Measurements from ENCODE around the gene EFCAB6. TPM values are rescaled to one million over a fixed set of nuclear protein-coding genes. Genes with fewer than 3 reads are reported as not detected.

The EFCAB6 gene
- total RNA-seq, 2 experiments from 2014 or later: 0.13 TPM; not detected in 1

DNA sequence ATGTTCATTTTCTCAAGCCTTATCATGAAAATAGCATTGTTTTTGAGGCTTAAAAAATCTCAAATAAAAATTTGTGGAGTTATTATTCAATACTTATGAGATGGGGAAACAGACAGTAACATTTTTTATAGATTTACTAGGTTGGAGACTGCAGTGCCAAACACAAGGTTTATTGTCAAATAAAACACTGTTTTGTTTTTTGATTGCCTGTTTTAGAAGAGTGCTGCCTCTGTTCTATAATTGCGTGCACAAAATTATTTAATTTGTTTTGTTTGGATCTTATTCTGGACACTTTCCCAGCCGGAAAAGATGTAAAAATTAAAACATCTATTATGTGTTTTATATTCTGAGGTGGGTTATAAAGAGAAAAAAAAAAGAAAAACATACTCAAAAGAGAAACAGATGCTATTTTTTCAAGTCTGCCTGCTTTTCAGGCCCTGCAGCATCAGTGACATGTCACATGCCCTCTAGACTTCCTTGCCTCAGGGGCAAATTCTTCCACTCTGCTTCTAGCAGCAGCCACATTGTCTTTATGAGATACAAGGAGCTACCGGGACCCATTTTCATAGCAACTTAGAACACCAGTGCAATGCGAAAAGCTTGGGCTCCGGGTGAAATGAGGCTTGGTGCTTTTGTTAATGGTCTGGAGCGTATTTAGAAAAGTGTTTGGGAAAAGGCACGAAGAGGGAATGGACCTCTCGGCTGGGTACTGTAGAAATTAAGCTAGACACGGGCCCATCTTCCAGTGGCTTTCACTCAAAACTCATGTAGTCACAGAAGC, 77.5 kb downstream of the EFCAB6 start:
- no peaks in the 10 kb centered on the region for H3K79me2 ChIP-seq (ENCODE audit: insufficient read depth, low read depth, low read length)
- TF ChIP-seq EZH2phosphoT487 (IDR thresholded peaks at IDR 0.05; ENCODE audit: borderline replicate concordance, low read depth, low read length): no peak
- TF ChIP-seq, protein P1, sequence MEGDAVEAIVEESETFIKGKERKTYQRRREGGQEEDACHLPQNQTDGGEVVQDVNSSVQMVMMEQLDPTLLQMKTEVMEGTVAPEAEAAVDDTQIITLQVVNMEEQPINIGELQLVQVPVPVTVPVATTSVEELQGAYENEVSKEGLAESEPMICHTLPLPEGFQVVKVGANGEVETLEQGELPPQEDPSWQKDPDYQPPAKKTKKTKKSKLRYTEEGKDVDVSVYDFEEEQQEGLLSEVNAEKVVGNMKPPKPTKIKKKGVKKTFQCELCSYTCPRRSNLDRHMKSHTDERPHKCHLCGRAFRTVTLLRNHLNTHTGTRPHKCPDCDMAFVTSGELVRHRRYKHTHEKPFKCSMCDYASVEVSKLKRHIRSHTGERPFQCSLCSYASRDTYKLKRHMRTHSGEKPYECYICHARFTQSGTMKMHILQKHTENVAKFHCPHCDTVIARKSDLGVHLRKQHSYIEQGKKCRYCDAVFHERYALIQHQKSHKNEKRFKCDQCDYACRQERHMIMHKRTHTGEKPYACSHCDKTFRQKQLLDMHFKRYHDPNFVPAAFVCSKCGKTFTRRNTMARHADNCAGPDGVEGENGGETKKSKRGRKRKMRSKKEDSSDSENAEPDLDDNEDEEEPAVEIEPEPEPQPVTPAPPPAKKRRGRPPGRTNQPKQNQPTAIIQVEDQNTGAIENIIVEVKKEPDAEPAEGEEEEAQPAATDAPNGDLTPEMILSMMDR (conservative IDR thresholded peaks at IDR 0.05; ENCODE audit: low read length): no peak
- ChIA-PET CTCF (ENCODE audit: unreplicated experiment) (no interaction called here), POLR2A (no interaction called here)
- H2AFZ ChIP-seq (ENCODE audit: low read length): no peak overlapping the region
- intact Hi-C loops (cut with micrococcal nuclease; ENCODE audit: unreplicated experiment): no loop called here
- no peak overlapping the region for H3K4me3 ChIP-seq (ENCODE audit: low read depth, low read length, poor library complexity, severe bottlenecking)
- no peaks in the 10 kb centered on the region for H4K20me1 ChIP-seq (ENCODE audit: insufficient read depth, low read length)
- H3K9me2 ChIP-seq (ENCODE audit: insufficient read depth, low read length): no peaks in the 10 kb centered on the region
- H3K4me1 ChIP-seq (ENCODE audit: insufficient read depth, low read length, poor library complexity, severe bottlenecking): no peaks in the 10 kb centered on the region
- no peaks in the 10 kb centered on the region for H3K36me3 ChIP-seq (ENCODE audit: insufficient read depth, low read length)
- H3K9me3 ChIP-seq (ENCODE audit: low read length): no peaks in the 10 kb centered on the region
- no peak overlapping the region for H3K27ac ChIP-seq (ENCODE audit: low read depth, low read length, poor library complexity, severe bottlenecking)
- BruUV-seq (replicated peaks): no TSS peak
- no peak overlapping the region for H3K4me2 ChIP-seq (ENCODE audit: low read length)
- no peak for DNase-seq (ENCODE audit: low spot score)

DNA sequence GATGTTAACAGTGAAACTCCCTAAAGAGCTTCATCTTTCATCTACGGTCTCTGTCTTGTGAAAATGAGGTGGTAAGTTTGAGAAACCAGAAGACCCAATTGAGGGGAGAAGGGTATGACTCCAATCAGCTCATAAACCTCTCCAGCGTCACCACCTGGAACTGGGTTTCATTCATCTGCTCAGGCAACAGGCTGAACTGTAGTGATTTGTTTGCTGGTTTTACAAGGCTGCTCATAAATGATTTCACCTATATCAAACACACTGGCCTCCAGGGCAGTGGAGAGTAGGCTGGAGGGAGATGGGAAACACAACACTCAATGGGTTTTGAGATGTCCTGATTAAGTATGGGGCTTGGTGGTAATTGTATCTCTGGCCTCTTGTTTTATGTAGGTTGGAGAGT, 79.0 kb downstream of the EFCAB6 start:
- intact Hi-C loops (cut with micrococcal nuclease; ENCODE audit: unreplicated experiment): no loop called here
- CTCF ChIA-PET (ENCODE audit: unreplicated experiment): no interaction called here

DNA sequence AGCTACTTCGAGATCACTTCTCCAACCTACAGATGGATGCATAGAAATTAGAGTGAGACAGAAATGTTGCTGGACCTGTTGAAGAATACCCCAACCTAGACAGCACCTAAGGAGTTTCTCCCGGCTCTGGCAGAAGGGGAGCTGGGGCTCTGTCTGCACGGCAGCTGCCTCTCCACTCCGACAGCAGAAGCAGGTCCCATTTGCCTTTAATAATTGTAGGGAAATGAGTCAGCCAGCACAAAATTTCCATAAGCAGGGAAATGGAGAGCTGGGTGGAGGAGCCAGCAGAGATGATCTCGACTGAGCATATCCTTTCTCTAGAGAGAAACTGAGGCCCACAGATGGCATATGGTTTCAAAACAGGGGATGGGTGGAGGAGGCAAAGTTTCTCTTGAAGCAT, 80.1 kb downstream of the EFCAB6 start:
- CTCF ChIA-PET (ENCODE audit: unreplicated experiment): no interaction called here
- no peak overlapping the region for H3K27ac ChIP-seq (ENCODE audit: low read depth, low read length, poor library complexity, severe bottlenecking)
- no peak overlapping the region for H2AFZ ChIP-seq (ENCODE audit: low read length)
- intact Hi-C loops (cut with micrococcal nuclease; ENCODE audit: unreplicated experiment): no loop called here
- DNase-seq (ENCODE audit: low spot score): no peak
- no peaks in the 10 kb centered on the region for H3K4me1 ChIP-seq (ENCODE audit: insufficient read depth, low read length, poor library complexity, severe bottlenecking)
- H3K9me3 ChIP-seq (ENCODE audit: low read length): no peaks in the 10 kb centered on the region
- no peak for TF ChIP-seq EZH2phosphoT487 (IDR thresholded peaks at IDR 0.05; ENCODE audit: borderline replicate concordance, low read depth, low read length)
- TF ChIP-seq, protein P1 (conservative IDR thresholded peaks at IDR 0.05; ENCODE audit: low read length): no peak
- no peak overlapping the region for H3K4me2 ChIP-seq (ENCODE audit: low read length)
- no peaks in the 10 kb centered on the region for H3K9me2 ChIP-seq (ENCODE audit: insufficient read depth, low read length)
- no peaks in the 10 kb centered on the region for H4K20me1 ChIP-seq (ENCODE audit: insufficient read depth, low read length)
- H3K79me2 ChIP-seq (ENCODE audit: insufficient read depth, low read depth, low read length): no peaks in the 10 kb centered on the region
- no TSS peak for BruUV-seq (replicated peaks)
- no peak overlapping the region for H3K4me3 ChIP-seq (ENCODE audit: low read depth, low read length, poor library complexity, severe bottlenecking)
- H3K36me3 ChIP-seq (ENCODE audit: insufficient read depth, low read length): no peaks in the 10 kb centered on the region
- POLR2A ChIA-PET: interaction anchor here (0.7 kb wide), 1 partner anchor 206 kb away, joined by 3 read pairs; no protein-coding TSS in a partner anchor

More for the DNA sequence above, 79.0 kb downstream of the EFCAB6 start:
- H3K79me2 ChIP-seq (ENCODE audit: insufficient read depth, low read depth, low read length): no peaks in the 10 kb centered on the region
- no peaks in the 10 kb centered on the region for H3K9me2 ChIP-seq (ENCODE audit: insufficient read depth, low read length)
- no peak overlapping the region for H3K4me2 ChIP-seq (ENCODE audit: low read length)
- H3K4me1 ChIP-seq (ENCODE audit: insufficient read depth, low read length, poor library complexity, severe bottlenecking): no peaks in the 10 kb centered on the region
- H3K36me3 ChIP-seq (ENCODE audit: insufficient read depth, low read length): no peaks in the 10 kb centered on the region
- TF ChIP-seq, protein P1 (conservative IDR thresholded peaks at IDR 0.05; ENCODE audit: low read length): no peak
- no peak for TF ChIP-seq EZH2phosphoT487 (IDR thresholded peaks at IDR 0.05; ENCODE audit: borderline replicate concordance, low read depth, low read length)
- DNase-seq (ENCODE audit: low spot score): no peak
- POLR2A ChIA-PET: no interaction called here
- no peaks in the 10 kb centered on the region for H3K9me3 ChIP-seq (ENCODE audit: low read length)
- no peak overlapping the region for H3K27ac ChIP-seq (ENCODE audit: low read depth, low read length, poor library complexity, severe bottlenecking)
- H3K4me3 ChIP-seq (ENCODE audit: low read depth, low read length, poor library complexity, severe bottlenecking): no peak overlapping the region
- no TSS peak for BruUV-seq (replicated peaks)
- no peak overlapping the region for H2AFZ ChIP-seq (ENCODE audit: low read length)
- H4K20me1 ChIP-seq (ENCODE audit: insufficient read depth, low read length): no peaks in the 10 kb centered on the region
